Tibial nerve (tissue), 3 donors: Measurements from ENCODE around the gene CENPT.

Source experiments
- CTCF ChIP-seq, 5 experiments: fragments of 200-600 bp in 3 of 5; fragments of 450-650 bp in 2 of 5; sonication (generic) in 3 of 5; IDR thresholded peaks; one replicate each; pipeline ENCODE4 v1.5.1; 2016 to 2019; ENCODE audit warnings: antibody characterized with exemption in 5 of 5, mild to moderate bottlenecking in 3 of 5, moderate library complexity in 2 of 5
- POLR2A ChIP-seq, 2 donors: fragments of 450-650 bp; IDR thresholded peaks; one replicate each; pipeline ENCODE4 v1.6.1; 2017; ENCODE audit warnings: antibody characterized with exemption in 2 of 2, mild to moderate bottlenecking in 2 of 2, moderate library complexity in 2 of 2

- TF ChIP-seq CTCF (IDR thresholded peaks at IDR 0.05) (no peak), POLR2A (IDR thresholded peaks at IDR 0.05) (no peak)
Observed at GRCh38 chr16:67892375-67892774, 44.9 kb upstream of the CENPT start.
